Measurements from ENCODE around the gene PPM1L.

- TF ChIP-seq CTCF (IDR thresholded peaks at IDR 0.05; ENCODE audit: low read depth, low read length, poor library complexity, severe bottlenecking), result no peak
- no peak for TF ChIP-seq EZH2phosphoT487 (IDR thresholded peaks at IDR 0.05; ENCODE audit: borderline replicate concordance, low read length)
These were observed 308.4 kb downstream of the PPM1L start for GRCh38 chr3:161064413-161064812.
